ENCODE data around the gene CPM.
"Not testable (repeated sequence)": the region's sequence is repeated elsewhere in the genome, so short reads cannot be mapped to it uniquely, and the experiment has no call there.

Gene CPM

DNA sequence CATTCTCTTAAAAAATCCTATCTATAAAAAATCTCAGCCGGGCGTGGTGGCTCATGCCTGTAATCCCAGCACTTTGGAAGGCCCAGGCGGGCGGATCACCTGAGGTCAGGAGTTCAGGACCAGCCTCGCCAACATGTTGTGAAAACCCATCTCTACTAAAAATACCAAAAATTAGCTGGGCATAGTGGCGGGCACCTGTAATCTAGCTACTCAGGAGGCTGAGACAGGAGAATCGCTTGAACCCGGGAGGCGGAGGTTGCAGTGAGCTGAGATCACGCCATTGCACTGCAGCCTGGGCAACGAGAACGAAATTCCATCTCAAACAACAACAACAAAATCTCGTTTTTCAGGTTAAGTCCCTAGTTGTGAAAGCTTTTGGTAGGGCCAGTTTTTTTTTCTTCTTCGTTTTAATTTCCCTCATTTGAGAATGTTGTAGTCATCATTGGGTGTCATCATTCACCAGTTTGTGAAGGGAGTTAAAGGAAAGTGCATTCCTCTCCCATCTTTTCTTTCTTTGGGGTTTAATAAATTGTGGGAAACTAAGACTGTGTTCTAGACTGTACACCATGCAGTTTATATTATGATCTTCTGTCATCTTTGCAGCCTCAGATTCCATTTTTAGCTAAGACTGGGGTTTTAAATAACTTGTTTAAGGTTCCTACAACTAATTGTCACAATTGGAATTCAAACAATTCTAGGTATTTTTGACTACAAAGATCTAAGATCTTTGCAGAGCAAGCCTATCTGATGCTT, 101.0 kb downstream of the CPM start:
- H3K4me1 ChIP-seq (ENCODE audit: control insufficient read depth, insufficient read depth, low read length) = peaks cover 9% of the 10 kb centered on the region
- no peaks in the 10 kb centered on the region for H3K27me3 ChIP-seq (ENCODE audit: control insufficient read depth, insufficient read depth, low read length)
- peaks cover 76% of the 10 kb centered on the region for H3K36me3 ChIP-seq (ENCODE audit: insufficient read depth, low read length)
- H3K4me3 ChIP-seq (ENCODE audit: low read length) = no peak overlapping the region
- no peak overlapping the region for H3K9ac ChIP-seq (ENCODE audit: low read depth, low read length)
- H3K9me3 ChIP-seq (replicated peaks; ENCODE audit: low read length) = no peaks in the 10 kb centered on the region
- H3K4me2 ChIP-seq (ENCODE audit: low read length) = no peak overlapping the region

DNA sequence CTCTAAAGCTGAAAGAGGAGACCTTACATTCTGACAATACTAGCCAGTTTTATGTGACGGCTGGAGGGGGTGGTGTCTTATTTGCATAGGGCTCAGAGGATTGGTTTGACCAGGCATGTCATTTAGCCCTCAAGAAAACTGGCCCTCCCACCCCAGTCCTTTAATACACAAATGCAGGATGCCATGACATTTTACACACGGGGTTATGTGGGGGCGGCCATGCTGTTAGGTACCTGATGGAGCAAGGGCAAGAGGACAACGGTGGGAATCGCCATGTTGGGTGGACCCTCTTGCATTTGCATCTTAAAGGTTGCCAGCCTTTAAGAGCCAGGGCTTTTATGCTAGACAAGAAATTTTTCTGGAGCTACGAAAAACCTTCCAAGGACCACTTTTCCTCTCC, 101.7 kb downstream of the CPM start:
- Histone ChIP-seq H3K4me2 (ENCODE audit: low read length) (no peak overlapping the region), H3K36me3 (ENCODE audit: insufficient read depth, low read length) (peaks cover 74% of the 10 kb centered on the region), H3K9me3 (replicated peaks; ENCODE audit: low read length) (no peaks in the 10 kb centered on the region), H3K4me3 (ENCODE audit: low read length) (no peak overlapping the region), H3K9ac (ENCODE audit: low read depth, low read length) (no peak overlapping the region), H3K4me1 (ENCODE audit: control insufficient read depth, insufficient read depth, low read length) (peaks cover 13% of the 10 kb centered on the region), H3K27me3 (ENCODE audit: control insufficient read depth, insufficient read depth, low read length) (no peaks in the 10 kb centered on the region)

GRCh38 chr12:68828672-68829068, 104.3 kb downstream of the CPM start:
- H3K36me3 ChIP-seq (ENCODE audit: insufficient read depth, low read length) = peaks cover 81% of the 10 kb centered on the region
- H3K4me3 ChIP-seq (ENCODE audit: low read length) = no peak overlapping the region
- H3K4me2 ChIP-seq (ENCODE audit: low read length) = no peak overlapping the region
- no peak overlapping the region for H3K9ac ChIP-seq (ENCODE audit: low read depth, low read length)
- H3K4me1 ChIP-seq (ENCODE audit: control insufficient read depth, insufficient read depth, low read length) = peaks cover 13% of the 10 kb centered on the region
- no peaks in the 10 kb centered on the region for H3K9me3 ChIP-seq (replicated peaks; ENCODE audit: low read length)
- no peaks in the 10 kb centered on the region for H3K27me3 ChIP-seq (ENCODE audit: control insufficient read depth, insufficient read depth, low read length)

GRCh38 chr12:68827895-68828671, 104.9 kb downstream of the CPM start:
- Histone ChIP-seq H3K4me2 (ENCODE audit: low read length) (no peak overlapping the region), H3K9ac (ENCODE audit: low read depth, low read length) (no peak overlapping the region), H3K4me1 (ENCODE audit: control insufficient read depth, insufficient read depth, low read length) (peaks cover 13% of the 10 kb centered on the region), H3K9me3 (replicated peaks; ENCODE audit: low read length) (no peaks in the 10 kb centered on the region), H3K27me3 (ENCODE audit: control insufficient read depth, insufficient read depth, low read length) (no peaks in the 10 kb centered on the region), H3K4me3 (ENCODE audit: low read length) (no peak overlapping the region), H3K36me3 (ENCODE audit: insufficient read depth, low read length) (peaks cover 84% of the 10 kb centered on the region)

DNA sequence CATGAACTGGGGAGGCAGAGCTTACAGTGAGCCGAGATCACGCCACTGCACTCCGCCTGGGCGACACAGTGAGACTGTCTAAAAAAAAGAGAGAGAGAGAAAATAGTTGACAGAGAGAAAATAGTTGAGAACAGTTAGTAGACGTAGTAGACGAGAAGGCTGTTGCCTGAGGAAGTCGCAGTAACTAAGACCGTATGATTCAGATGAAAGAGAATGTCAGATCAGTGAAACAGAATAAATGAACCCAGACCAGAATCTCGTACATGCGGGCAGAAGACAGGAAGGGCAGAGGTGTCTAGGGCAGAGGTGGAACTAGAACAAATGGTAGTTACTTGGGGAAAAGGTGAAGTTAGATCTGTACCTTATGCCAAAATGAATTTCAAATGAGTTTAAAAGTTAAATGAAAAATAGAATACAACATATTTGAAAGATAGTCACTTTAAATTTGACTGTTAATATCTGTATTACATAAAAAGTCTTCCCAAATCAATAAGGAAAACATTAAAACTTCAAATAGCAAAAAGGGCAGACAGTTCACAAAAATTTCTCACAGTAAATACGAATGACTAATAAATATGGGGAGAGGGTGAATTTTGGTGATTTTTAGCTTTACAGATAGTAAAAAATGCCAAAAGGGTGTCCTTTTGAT, 107.3 kb downstream of the CPM start:
- no peaks in the 10 kb centered on the region for H3K9me3 ChIP-seq (replicated peaks; ENCODE audit: low read length)
- H3K4me1 ChIP-seq (ENCODE audit: control insufficient read depth, insufficient read depth, low read length) = peaks cover 13% of the 10 kb centered on the region
- H3K4me3 ChIP-seq (ENCODE audit: low read length) = no peak overlapping the region
- H3K4me2 ChIP-seq (ENCODE audit: low read length) = no peak overlapping the region
- H3K9ac ChIP-seq (ENCODE audit: low read depth, low read length) = no peak overlapping the region
- no peaks in the 10 kb centered on the region for H3K27me3 ChIP-seq (ENCODE audit: control insufficient read depth, insufficient read depth, low read length)
- peaks cover 87% of the 10 kb centered on the region for H3K36me3 ChIP-seq (ENCODE audit: insufficient read depth, low read length)

- Histone ChIP-seq H3K4me3 (ENCODE audit: low read length) (no peak overlapping the region), H3K36me3 (ENCODE audit: insufficient read depth, low read length) (peaks cover 90% of the 10 kb centered on the region)
Observed at GRCh38 chr12:68824597-68825250, 108.2 kb downstream of the CPM start.

DNA sequence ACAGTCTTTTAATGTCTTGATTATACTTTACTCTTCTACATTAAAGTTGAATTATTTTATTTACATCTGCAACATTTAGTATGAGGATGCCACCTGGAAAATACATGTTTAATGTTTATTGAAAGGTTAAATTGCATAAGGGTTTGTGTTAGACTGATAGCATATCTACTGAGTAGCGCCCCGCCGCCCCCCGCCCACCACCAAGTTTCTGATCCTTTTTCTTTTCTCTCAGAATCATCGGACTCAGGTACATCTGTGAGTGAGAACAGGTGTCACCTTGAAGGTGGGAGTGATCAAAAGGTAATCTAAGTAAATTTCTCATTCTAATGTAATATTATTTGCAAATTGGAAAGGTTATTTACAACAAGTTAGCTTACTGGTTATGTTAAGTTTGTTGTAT, 108.8 kb downstream of the CPM start:
- no peaks in the 10 kb centered on the region for H3K9me3 ChIP-seq (replicated peaks; ENCODE audit: low read length)
- H3K4me1 ChIP-seq (ENCODE audit: control insufficient read depth, insufficient read depth, low read length) = peaks cover 13% of the 10 kb centered on the region
- H3K36me3 ChIP-seq (ENCODE audit: insufficient read depth, low read length) = peaks cover 91% of the 10 kb centered on the region
- no peaks in the 10 kb centered on the region for H3K27me3 ChIP-seq (ENCODE audit: control insufficient read depth, insufficient read depth, low read length)
- no peak overlapping the region for H3K4me2 ChIP-seq (ENCODE audit: low read length)
- H3K9ac ChIP-seq (ENCODE audit: low read depth, low read length) = no peak overlapping the region
- H3K4me3 ChIP-seq (ENCODE audit: low read length) = no peak overlapping the region

More at GRCh38 chr12:68824597-68825250, 108.2 kb downstream of the CPM start:
- H3K9ac ChIP-seq (ENCODE audit: low read depth, low read length) = no peak overlapping the region
- H3K27me3 ChIP-seq (ENCODE audit: control insufficient read depth, insufficient read depth, low read length) = no peaks in the 10 kb centered on the region
- H3K4me2 ChIP-seq (ENCODE audit: low read length) = no peak overlapping the region
- H3K4me1 ChIP-seq (ENCODE audit: control insufficient read depth, insufficient read depth, low read length) = peaks cover 13% of the 10 kb centered on the region
- no peaks in the 10 kb centered on the region for H3K9me3 ChIP-seq (replicated peaks; ENCODE audit: low read length)

DNA sequence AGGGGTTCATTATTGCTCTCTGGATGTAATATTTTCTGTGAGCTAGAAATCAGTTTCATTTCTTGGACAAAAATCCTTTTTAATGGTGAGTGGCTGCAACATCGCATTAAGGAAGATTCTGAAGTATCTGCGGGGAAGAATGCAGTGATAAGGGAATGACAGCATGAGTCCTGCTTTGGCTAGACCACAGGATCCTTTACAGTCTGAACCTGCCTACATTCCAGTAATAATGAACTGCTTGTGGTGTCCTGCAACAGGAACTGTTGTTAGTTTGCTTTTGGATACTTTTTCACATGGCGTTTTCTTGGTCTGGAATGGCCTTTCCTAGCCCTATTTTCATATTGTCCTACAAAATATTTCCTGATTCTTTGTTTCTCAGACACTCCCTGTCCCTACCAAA, 109.3 kb downstream of the CPM start:
- no peaks in the 10 kb centered on the region for H3K9me3 ChIP-seq (replicated peaks; ENCODE audit: low read length)
- no peaks in the 10 kb centered on the region for H3K27me3 ChIP-seq (ENCODE audit: control insufficient read depth, insufficient read depth, low read length)
- H3K4me3 ChIP-seq (ENCODE audit: low read length) = no peak overlapping the region
- H3K36me3 ChIP-seq (ENCODE audit: insufficient read depth, low read length) = peaks cover 91% of the 10 kb centered on the region
- no peak overlapping the region for H3K4me2 ChIP-seq (ENCODE audit: low read length)
- peaks cover 13% of the 10 kb centered on the region for H3K4me1 ChIP-seq (ENCODE audit: control insufficient read depth, insufficient read depth, low read length)
- H3K9ac ChIP-seq (ENCODE audit: low read depth, low read length) = no peak overlapping the region

DNA sequence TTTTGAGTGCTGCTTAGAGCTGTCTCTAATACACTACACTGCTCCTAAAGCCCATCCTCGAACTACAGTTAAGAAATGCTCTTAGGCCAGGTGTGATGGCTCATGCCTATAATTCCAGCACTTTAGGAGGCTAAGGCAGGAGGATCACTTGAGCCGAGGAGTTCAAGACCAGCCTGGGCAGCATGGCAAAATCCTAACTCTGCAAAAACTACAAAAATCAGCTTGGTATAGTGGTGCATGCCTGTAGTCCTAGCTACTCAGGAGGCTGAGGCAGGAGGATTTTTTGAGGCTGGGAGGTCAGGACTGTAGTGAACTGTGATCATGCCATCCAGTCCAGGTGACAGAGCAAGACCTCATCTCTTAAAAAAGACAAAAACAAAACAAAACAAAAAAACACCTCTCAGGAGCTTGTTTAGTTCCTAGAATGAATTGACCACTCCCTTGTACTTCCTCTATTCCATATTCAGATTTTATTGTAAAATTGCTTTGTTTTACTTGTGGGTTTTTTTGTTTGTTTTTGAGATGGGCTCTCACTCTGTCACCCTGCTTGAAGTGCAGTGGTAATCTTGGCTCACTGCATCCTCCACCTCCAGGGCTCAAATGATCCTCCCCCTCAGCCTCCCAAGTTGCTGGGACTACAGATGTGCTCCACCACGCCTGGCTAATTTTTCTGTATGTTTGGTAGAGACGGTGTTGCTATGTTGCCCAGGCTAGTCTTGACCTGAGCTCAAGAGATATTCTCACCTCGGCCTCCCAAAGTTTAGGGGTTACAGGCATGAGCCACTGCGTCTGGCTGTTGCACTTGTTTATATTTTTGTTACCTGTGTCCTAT, 111.4 kb downstream of the CPM start:
- H3K4me1 ChIP-seq (ENCODE audit: control insufficient read depth, insufficient read depth, low read length) = peaks cover 1% of the 10 kb centered on the region
- no peaks in the 10 kb centered on the region for H3K9me3 ChIP-seq (replicated peaks; ENCODE audit: low read length)
- H3K4me2 ChIP-seq (ENCODE audit: low read length) = no peak overlapping the region
- no peak overlapping the region for H3K4me3 ChIP-seq (ENCODE audit: low read length)
- H3K36me3 ChIP-seq (ENCODE audit: insufficient read depth, low read length) = peaks cover 82% of the 10 kb centered on the region
- H3K27me3 ChIP-seq (ENCODE audit: control insufficient read depth, insufficient read depth, low read length) = no peaks in the 10 kb centered on the region
- no peak overlapping the region for H3K9ac ChIP-seq (ENCODE audit: low read depth, low read length)

DNA sequence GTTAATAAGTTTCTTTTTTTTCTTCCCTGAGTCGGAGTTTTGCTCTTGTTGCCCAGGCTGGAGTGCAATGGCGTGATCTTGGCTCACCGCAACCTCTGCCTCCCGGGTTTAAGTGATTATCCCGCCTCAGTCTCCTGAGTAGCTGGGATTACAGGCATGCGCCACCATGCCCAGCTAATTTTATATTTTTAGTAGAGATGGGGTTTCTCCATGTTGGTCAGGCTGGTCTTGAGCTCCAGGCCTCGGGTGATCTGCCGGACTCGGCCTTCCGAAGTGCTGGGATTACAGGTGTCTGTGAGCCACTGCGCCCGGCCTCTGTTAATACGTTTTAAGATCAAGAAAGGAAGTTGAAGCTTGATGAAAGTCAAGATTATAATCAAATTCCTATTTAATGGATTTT, 113.5 kb downstream of the CPM start:
- H3K36me3 ChIP-seq (ENCODE audit: insufficient read depth, low read length) = peaks cover 84% of the 10 kb centered on the region
- H3K4me1 ChIP-seq (ENCODE audit: control insufficient read depth, insufficient read depth, low read length); H3K9ac ChIP-seq (ENCODE audit: low read depth, low read length); H3K27me3 ChIP-seq (ENCODE audit: control insufficient read depth, insufficient read depth, low read length); H3K4me3 ChIP-seq (ENCODE audit: low read length); H3K4me2 ChIP-seq (ENCODE audit: low read length); H3K9me3 ChIP-seq (replicated peaks; ENCODE audit: low read length): not testable (repeated sequence)

Measured in skeletal muscle satellite cell (primary cell).